ENCODE results near the gene DGKI.

- no peak for TF ChIP-seq EZH2 (IDR thresholded peaks at IDR 0.05; ENCODE audit: borderline replicate concordance, low read depth, low read length, poor library complexity, severe bottlenecking)
- TF ChIP-seq CTCF (conservative IDR thresholded peaks at IDR 0.05; ENCODE audit: low read depth, low read length): no peak
Measured at GRCh38 chr7:137634356-137634755, 212.4 kb downstream of the DGKI start.
